Measurements from ENCODE around the gene PRKAG2.

The PRKAG2 gene

DNA sequence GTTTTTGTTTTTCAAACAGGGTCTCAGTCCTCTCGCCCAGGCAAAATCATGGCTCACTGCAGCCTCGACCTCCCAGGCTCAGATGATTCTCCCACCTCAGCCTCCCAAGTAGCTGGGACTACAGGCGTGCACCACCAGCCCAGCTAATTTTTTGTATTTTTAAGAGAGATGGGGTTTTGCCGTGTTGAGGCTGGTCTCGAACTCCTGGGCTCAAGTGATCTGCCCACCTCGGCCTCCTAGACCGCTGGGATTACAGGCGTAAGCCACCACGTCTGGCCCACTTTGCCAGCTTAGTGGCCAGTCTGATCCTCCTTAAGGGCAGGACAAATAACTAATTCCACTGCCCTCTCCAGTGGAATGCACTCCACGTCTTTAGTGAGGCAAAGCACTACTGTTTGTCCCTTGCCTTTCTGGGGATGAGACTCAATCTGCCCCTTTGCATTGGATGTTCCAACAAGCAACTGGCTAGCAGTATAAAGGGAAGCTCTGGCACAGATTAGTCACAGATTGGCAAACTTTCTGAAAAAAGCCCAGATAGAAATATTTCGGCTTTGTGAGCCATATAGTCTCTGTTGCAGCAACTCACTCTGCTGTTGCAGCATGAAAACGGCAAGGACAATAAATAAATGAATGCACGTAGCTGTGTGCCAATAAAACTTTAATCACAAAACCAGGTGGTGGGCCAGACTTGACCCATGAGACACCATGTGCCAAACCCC is 213.4 kb downstream of the PRKAG2 start:
- DNase-seq: no peak

DNA sequence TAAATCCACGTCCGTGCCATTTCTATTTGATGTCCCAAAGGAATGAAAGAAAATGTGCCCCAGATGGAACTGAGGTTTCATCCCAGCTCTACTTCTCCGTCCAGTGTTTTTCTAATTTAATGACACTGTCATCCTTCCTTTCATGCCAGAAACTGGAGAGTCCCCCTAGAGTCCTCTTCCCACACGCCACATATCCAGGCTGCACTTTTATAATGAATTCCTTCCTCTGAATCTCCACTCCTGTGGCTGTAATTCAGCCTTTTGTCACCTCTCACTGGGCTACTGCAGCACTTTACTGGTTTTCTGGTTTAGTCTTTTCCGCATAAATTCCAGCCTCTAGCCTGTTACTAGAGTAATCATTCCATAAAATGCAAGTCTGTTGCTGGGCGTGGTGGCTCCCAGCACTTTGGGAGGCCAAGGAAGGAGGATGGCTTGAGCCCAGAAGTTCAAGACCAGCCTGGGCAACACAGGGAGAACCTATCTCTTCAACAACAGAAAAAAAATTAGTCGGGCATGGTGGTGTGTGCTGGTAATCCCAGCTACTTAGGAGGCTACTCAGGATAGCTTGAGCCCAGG is 214.6 kb downstream of the PRKAG2 start:
- DNase-seq: no peak

DNA sequence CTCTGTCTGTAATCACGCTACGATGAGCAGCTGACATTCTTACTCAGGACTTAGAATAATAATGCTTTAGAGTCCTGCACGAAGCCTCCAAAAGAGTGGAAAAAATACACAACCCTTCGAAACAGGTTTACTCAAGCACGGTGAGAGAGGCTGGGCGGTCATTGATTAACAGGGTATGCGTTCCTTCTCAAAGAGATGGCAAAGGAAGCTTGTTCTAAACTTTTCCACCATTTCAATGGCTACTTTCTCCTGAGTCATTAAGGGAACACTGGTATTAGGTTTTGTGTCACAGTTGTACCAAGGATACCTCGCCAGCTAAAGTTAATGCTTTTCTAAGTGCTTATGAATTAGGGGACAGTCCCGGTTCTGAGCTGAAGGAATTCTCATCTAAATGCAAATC is 215.3 kb downstream of the PRKAG2 start:
- DNase-seq: no peak

DNA sequence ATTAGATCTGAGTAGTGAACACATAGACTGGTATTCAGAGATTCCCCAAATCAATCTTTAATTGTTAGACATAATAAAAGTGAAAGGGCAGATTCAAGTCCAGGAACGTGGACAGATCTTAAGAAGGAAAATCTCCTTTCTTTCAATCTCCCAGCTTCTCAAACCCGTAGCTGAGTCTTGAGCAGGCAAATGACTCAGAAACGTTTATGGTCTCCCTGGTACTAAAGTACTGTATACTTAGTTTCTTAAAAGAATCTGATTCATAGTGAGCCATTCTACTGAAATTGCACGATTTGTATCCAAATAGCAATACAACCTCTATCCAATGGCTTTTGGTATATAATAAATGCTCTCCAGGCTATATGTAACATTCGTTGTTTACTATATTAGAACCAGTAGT is 216.8 kb downstream of the PRKAG2 start:
- no peak for DNase-seq

DNA sequence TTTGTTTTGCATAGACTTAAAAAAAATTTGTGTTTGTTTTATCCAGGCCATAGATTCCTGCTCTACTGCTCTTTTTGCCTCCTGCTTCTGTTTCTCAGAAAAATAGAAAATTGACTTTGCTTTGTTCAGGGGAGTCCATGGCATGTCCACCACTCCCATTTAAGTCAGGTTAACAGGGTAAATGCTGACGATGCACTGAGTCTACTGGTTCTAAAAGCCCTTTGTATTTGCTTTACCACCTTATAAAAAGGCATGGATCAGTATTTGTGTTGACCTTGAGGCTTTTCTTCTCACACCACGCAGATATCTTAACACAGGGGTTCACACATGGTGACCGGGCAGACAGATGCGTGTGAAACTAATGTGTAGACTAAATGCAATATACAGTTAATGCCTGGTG is 217.7 kb downstream of the PRKAG2 start:
- no peak for DNase-seq

DNA sequence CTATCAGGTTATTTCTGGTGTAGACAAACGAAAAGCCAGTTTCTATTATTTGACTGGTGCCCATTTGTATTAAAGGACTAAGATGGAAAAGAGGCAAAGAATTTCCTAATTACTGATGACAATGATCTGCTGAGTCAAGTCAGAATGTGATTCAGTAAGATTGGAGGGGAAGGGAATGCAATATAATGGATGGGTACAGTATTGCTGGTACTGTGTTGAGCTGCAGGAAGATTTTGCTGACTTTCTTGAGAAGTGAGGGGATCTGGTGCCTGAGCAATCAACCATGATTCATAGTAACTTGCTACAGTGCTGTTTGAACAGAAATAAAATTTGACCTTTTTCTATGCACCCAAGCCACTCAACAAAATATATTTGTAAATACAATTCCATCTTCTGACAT is 218.1 kb downstream of the PRKAG2 start:
- DNase-seq: no peak

DNA sequence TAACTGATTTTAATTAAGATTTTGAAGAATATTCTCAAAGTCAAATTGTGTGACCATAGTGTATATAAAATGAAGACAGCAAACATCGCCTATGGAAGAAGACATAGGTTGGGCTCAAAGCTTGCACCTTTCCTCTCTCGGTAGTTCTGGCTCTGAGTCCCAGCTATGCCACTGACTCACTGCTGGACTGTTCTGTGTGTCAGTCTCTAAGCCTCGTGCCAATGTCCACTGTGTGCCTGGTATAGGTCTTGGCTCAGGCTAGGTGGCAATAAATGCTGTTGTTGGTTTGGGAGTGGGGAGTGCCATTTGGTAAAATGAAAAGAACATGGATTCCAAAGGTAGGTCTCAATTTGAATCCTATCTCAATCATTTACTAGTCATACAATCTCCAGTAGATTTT is 219.7 kb downstream of the PRKAG2 start:
- no peak for DNase-seq

DNA sequence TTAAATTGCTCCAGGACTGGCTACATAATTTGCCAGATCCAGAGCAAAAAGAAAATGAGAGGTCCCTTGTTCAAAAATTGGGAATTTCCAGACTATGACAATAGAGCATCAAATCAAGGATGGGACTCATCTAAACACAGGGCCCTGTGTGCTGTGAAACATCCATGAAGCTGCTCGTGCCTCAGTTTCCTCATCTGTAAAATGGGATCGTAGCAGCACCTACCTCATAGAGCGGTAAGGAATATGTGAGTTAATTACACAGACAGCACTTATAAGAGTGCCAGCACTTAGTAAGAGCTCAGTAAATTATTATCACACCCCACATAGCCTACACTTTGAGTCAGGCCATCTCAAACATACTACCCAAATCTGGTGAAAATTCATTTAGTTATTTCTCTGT is 221.4 kb downstream of the PRKAG2 start:
- DNase-seq: no peak

DNA sequence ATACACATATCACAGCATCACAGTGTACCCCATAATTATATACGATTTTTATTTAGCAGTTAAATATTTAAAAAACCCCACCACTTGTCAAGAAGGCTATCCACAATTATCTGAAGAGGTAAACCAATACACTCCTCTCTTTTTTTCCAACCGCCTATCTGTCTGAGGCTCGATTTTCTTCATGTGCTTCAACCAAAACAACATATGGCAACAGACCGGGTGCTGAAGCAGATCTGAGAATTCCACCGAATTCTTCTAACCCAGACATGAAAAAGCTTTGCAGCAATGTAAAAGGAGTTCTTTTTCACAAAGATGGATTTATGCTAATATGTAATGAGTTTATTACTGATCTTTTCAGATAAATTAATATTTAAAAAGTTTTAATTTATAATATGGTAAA is 224.8 kb downstream of the PRKAG2 start:
- no peak for DNase-seq

DNA sequence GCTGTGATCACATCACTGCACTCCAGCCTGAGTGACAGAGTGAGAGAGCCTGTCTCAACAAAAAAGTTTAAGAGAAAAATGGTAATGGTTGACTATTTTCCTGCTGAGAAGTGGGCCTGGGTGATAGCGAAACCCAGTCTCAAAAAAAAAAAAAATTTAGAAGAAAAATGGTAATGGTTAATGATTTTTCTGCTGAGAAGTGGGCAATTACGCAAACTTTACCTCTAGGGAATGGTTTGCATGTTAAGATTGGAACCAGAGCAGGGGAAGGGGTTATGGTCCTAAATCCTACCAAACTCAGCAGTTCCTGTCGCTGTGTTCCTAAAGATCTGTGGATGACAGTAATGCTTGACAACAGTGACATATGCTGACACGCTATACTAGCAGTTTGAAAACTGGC is 226.8 kb downstream of the PRKAG2 start:
- no peak for DNase-seq

DNA sequence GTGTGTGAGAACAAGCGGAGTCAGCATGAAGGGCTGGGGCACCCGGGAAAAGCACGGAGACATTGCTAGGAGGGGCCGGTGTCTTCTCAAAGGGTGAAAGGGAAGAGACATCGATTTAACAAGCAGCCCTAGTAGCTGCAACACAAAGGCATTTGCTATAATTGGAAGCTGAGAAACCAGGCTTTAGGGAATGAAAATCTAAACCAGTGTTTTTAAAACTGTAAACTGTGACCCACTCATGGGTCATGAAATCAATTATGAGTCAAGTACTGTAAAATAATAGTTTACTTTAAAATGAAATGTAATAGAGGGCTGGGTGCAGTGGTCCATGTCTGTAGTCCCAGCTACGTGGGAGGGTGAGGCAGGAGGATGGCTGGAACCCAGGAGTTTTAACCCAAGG is 228.5 kb downstream of the PRKAG2 start:
- no peak for DNase-seq

DNA sequence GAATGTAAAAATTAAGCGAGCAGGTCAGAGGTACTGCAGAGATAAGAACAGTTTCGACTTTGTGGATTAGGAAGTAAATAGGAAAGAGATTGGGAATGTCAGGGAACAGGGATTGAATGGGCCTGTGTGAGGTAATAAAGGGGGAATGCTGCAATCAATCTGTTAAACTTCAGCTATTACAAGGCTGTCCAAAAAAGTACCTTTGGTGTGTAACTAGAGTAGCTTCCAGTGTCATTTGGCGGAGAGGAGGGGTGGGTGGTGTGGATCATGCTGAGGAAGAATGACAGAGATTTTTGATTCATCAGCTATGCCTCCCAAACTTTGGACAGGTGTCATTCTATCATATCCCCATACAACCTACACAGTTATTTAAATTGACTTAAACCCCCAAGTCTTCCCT is 229.0 kb downstream of the PRKAG2 start:
- DNase-seq: no peak

DNA sequence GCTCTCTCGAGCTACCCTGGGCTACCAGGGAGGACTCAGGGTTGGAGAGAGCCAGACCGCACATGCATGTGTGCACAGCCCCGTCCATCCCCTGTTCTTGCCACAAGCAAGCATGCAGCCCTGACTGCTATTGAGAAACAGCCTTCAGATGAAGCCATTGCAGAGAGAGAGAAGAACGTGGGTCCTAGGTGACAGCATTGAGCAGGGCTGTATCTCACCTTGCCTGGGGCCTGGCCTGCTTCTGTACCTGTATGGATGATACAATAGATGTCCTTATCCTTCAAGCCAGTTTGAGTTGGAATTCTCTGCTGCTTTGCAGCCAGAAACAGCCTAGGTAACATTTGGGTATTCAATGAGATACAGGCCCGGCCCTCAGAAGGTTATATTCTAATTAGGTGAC is 229.9 kb downstream of the PRKAG2 start:
- no peak for DNase-seq

DNA sequence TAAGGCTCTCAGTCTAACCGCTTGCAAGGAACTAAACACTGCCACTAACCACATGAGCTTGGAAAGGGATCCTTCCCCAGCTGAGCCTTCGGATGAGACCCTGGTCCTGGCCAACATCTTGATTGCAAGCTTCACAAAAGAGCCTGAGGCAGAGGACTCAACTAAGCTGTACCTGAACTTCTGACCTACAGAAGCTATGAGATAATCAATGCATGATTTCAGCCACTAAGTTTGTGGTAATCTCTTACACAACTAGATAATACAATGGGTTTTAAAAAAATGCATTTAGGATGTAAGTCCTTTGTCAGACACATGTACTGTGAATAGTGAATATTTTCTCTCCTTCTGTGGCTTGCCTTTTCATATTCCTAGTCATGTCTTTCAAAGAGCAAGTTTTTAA is 231.6 kb downstream of the PRKAG2 start:
- no peak for DNase-seq

DNA sequence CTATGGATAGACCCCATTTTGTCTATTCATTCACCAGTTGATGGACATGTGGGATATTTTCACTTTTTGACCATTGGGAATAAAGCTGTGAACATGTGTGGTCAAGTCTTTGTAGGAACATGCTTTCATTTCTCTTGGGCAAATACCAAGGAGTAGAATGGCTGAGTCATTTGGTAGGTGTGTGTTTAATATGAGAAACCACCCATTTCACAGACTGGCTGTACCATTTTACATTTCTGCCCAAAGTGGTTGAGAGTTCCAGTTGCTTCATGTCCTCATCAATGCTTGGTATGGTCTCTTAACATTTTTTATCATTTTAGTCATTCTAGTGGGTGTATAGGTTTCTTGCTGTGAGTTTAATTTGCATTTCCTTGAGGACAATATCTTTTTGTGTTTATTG is 232.4 kb downstream of the PRKAG2 start:
- no peak for DNase-seq

DNA sequence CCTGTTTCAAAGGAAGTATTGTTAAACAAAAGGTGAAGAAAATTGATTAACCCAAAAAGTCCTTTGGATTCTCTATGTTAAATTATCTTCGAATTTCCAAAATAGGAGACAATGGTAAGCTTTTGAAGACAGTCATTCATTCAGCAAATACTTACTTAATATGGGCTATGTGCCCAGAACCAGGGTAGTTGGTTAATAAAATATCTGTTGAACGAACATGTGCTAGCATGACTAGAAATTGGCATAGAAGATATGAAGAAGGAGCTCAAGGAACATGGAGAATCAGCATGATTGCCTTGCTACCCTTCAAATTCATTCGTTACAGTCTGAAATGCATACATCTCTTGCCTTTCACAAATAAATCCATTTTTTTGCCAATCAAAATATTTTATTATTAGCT is 234.2 kb downstream of the PRKAG2 start:
- no peak for DNase-seq

DNA sequence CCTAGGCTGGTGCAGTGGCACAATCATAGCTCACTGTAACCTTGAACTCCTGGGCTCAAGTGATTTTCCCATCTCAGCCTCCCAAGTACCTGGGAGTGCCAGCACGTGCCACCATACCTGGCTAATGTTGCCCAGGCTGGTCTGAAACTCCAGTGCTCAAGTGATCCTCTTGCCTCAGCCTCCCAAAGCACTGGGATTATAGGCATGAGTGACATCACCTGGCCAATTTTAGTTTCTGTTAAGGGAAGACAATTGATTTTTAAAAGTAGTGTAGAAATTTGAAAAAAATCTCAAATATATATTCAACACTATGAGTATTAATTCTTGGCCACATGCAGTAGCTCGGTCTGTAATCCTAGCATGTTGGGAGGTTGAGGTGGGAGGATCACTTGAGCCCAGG is 235.3 kb downstream of the PRKAG2 start:
- DNase-seq: no peak

DNA sequence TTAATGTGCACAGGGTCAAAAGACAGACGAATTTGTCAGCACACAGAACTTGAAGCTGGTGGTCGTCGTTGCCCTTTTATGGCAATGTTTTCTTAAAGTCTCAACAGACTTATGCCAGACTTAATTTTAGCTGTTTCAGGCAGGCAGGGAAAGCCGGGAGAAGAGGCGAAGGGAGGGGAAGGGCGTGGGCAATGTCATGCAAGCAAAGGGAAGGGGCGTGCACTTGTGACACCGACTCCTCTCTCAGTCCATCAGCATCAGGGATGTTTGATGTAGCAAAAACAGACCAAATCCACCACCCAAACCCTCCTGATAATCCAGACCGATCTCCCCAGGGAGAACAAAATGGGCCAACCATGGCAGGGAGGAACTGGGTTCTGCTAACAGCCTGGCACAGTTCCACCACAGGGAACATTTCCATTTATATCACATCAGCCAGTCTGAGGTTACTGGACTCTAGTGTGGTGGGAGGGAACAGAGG is 239.1 kb downstream of the PRKAG2 start:
- DNase-seq: no peak

DNA sequence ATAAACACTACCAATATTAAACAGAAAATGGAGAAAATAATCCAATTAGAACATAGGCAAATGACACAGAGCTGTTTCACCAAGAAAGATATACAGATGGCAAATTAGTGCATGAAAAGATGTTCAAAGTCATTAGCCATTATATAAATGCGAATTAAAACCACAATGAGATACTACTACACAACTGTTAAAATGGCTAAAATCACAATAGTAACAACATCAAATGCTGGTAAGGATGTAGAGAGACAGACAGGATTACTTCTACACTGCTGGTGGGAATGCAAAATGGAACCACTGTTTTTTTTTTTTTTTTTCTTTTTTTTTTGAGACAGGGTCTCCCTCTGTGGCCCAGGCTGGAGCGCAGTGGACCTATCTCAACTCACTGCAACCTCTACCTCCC is 242.3 kb downstream of the PRKAG2 start:
- DNase-seq: no peak

DNA sequence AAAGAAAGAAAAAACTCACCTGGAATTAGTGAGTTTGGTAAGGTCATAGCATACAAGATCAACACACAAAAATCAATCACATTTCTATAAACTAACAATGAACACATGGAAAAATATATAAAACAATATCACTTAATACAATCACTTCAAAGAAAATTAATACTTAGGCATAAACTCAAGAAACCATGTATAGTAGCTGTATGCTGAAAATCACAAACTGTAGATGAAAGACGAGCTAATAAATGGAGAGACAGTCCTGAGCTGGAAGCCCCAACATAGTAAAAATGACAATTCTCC is 243.5 kb downstream of the PRKAG2 start:
- DNase-seq: no peak

DNA sequence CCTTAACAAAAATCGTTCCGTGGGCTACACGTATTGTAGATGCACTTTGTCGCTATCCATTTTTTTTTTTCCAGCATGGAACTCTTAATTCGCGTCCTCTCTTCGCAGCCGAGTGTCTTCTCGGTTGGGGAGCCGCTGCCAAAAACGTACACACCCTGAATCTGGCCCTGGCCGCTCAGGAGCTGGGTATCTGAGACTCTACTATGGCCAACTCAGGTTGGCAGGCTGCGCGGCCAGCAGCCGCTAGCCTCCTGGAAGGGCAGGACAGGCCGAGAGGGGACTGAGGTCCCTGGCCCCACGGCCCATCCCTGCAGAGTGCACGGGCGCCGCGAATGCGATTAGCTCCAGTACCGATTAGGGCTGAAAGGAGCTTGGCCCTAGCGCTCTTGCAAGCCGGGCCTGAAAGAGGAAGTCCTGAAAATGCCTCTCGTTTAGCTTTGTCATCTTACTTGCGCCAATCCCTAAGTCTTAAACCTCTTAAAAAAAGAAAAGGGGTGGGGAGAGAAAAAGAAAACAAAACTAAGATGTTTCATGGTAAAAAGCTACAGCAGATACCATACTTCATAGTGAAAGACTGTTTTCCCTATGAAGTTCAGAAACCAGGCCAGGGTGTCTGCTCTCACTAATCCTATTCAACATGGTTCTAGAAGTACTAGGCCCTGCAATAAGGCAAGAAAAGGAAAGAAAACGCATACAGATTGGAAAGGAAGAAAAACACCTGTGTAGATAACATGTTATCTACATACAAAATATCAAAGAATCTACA is 244.0 kb downstream of the PRKAG2 start:
- peak; percentile 72 for DNase-seq

DNA sequence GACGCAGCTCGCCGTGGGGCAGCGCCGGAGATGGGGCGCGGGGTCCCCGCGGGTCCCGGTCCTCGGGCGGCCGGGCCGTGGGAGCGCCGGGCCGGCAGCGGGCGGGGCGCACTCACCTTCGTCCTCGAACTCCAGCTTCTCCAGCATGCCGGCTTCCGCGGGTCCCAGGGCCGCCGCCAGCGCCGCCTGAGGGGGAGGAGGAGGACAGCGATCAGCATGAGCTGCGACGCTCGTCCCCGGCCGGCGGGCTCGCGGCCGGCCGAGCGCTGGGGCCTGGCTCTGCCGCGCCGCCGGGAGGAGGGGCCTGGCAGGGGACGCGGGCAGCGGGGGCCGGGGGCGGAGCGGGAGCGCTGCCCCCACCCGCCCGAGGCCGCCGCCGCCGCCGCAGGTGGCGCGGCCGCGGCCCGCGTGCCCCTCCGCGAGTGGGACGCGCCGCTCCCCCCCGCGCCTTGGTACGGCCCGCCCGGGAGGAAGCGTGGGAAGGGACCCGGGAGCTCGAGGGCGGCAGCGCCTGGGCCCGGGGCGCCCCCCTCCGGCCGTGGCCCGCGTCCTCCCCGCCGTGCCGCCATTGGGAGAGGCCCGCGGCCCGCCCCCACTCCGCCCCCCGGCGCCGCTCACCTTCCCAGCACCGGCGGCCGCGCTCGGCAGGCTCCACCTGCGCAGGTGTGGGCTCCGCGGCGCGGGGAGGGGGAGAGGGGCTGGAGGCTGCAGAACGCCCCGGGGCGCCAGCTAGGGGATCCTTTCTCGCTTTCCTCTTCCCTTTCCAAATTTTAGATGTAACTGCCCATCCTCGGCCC is 244.8 kb downstream of the PRKAG2 start:
- peak; percentile 93 for DNase-seq

DNA sequence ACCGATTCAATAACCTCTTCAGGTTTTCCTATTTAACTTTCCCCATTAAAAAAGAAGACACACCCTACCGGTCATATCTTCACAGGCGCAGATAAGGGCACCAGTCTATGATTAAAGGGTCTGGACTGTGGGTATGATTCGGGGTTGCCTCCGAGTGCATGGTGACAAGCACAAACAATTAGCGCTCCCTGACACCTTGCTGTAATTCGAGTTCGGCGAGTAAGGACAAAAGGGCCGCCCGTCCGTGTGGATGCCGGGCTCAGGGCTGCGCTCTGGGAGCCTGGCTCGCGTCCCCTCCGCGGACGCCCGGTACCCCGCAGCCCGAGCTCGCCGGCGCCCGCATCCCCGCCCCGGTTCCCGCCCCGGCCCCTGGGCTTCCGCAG is 245.4 kb downstream of the PRKAG2 start:
- peak; percentile 36 for DNase-seq
